ENCODE data around the gene MPEG1.
A peak's percentile ranks its signal among the peaks of the same experiment; 100 is the strongest.

Gene MPEG1

DNA sequence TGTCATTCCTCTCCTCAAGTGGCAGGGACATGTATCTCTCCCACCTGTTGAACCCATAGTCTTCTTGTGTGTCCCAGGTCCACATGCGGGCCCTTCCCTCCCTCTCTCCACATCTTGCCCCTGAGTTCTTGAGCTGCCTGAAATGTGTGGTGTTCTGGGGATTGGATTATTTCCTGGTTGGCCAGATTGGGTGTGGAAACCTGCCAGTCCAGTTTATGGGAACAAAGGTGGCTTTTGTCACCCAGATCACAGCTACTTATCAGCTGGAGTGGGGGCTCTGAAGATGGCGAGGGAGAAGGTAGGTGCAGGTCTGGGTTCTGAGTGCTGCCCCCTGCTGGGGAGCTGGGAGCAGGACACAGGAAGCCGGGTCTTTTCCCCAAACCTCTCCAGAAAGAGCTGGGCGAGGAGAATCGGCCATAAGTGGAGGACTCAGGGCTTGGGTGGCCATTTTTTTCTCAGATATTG, 26.6 kb downstream of the MPEG1 start:
- peak; percentile 2 for DNase-seq

DNA sequence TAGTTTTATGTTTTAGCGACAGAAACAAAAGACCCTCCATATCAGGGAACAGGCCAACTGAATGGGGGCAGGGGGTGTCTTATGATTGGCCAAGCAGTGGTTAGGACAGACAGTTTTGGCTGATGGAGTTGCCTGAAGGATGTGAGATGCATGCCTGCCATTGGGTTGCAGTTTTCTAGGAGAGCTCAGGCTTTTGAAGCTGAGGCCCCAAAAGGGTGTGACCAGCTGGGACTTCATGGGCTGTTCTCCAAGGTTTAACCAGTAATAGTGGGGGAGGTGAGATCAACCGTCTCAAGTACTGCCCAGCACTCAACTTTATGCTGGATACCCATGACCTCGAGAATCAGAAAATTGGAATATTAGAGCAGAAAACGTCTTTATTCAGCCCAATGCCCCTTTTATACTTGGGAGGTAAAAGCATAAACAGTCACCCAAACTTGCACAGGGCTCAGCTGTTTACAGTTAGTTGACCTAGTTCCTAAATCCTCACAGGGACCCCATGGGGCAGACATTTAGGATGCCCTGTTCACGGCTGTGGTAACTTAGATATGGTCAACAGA, 27.3 kb downstream of the MPEG1 start:
- no peak for DNase-seq

DNA sequence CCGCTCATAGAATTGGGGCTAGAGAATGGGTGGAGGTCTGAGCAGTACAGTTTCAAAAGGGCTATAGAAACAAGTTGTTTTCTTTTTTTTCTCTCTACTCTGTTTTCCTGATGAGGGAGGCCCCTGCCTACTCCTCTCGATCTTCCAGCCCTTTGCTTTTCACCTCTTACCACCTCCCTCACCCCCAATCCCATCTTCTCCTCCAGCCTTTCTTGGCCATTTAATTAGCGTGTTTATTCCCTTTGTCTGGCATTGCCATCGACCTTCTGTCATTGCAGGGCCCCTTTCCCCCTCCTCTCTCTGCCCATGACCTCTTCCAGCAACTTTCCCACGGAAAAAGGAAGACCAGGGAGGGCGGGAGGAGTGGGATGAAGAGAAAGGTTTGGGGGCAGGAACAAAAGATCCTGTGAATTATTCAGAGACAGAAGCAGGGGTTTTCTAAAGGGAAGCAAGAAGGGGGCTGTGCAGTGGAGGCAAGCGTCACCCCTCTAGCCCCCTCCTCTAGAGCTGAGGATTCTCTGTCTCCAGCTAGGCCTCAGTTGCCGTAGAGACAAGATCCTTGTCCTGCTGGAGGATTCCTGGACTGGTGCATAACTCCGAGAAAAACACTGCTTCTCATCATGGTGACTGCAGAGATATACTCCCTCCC, 27.9 kb downstream of the MPEG1 start:
- DNase-seq = no peak

DNA sequence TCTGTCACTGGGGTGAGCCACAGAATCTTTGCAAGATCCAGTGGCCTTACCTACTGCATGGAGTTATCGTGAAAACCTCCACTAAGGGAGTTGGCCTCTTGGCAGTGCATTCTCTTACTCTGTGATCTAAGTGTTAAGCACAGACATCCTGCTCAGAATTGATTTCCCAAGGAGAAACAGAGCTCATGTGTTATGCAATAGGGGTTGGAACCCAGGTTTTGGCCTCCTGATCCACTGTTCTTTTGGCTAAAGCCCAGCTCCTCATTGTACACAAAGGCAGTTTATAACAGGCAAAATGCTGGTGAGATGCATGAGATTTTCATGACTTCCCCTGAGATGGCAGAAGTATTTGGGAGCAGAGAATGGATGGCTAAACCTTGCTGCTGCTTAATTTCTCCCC, 29.0 kb downstream of the MPEG1 start:
- DNase-seq = no peak

DNA sequence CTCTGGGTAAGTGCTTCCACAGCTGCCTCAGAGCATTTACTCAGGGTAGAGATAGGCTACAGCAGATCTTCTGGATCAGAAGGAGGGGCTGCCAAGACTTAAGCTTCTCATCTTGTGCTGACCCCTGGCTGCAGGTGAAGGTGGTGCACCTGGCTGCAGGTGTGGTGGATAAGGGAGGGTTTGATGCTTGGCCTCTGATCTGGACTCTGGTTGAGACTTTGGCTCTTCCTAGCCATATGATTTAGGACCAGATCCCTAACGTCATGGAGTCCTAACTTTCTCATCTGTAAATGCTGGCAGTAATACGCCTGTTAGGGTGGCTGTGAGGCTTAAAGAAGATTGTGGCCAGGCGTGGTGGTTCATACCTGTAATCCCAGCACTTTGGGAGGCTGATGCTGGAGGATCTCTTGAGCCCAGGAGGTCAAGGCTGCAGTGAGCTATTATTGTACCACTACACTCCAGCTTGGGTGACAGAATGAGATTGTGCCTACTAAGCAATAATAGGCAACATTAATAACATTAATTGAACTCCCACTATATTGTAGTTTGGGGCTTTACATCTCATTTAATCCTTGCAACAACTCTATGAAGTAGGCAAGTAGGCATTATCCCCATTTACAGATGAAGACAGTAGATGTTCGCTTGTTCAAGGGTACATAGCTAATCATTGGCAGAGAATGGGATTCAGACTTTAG, 30.1 kb downstream of the MPEG1 start:
- no peak for DNase-seq

DNA sequence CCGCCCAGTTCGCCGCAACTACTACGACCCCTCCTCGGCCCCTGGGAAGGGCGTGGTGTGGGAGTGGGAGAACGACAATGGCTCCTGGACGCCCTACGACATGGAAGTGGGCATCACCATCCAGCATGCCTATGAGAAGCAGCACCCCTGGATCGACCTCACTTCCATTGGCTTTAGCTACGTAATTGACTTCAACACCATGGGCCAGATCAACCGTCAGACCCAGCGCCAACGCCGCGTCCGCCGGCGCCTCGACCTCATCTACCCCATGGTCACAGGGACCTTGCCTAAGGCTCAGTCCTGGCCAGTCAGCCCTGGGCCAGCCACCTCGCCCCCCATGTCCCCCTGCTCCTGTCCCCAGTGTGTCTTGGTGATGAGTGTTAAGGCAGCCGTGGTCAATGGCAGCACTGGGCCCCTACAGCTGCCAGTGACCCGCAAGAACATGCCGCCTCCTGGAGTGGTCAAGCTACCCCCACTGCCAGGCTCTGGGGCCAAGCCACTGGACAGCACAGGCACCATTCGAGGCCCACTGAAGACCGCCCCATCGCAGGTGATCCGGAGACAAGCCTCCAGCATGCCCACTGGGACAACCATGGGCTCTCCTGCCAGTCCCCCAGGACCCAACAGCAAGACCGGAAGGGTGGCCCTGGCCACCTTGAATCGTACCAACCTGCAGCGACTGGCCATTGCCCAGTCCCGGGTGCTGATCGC, 30.8 kb downstream of the MPEG1 start:
- no peak for DNase-seq

DNA sequence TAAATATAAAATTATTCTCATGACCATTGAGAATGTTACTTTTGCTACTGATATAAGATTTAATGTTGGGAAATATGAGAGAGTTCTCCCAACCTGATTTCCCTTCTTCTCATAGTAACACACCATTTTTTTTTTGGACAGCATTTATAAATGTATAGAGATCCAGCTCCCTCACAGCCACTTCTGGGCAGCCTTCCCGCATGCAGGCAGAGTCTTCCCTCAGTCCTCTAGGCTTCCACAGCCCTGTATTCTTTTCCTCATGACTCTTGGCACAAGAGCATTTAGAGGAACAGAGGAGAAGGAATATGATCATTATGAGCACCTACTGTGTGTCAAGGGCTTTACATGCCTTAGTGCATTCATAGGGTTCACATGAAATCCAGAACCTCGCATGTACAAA, 31.8 kb downstream of the MPEG1 start:
- no peak for DNase-seq

DNA sequence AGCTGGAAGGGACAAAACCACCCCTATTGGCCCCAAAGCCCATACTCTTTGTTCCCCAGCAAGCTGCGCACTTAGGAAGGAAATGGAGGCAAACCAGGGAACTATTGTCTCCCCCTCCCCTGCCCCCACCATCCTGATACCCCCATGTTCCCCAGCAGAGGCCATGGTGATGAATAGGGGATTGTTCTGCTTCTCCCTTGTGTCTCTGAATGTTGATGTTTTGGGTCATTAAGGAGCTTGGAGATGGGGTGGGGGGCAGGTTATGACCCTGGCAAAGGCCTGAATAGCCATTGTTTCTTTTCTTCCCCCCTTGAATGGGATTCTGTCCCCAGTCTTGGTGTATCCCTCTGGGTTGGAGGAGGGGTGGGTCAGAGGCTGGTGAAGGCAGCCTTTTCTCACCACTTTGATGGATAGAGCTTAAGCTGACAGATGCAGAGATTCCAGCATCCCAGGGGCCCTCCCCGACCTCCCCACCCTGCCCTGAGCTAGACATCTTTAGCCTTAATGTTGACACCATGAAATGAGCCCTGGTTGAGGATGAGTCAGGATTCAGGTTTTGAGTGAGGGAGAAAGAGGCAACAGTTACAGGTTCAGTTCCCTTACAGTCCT, 32.5 kb downstream of the MPEG1 start:
- DNase-seq = no peak

DNA sequence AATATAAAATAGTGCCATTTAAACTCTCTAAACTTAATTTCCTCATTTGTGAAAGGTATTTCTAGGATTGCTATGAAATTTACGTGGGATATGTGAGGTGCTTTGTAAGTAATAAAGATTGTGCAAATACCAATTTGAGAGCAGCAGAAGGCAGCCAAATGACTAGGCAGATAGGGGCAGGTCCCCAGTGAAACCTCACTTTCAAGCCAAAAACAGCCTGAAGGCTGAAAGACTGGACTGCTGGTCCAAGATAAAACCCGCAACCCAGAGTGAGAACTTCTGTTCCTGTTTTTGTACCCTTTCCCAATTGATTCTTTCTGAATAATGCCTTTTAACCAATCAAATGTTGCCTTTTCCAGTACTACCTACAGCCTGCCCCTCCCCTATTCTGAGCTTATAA, 33.6 kb downstream of the MPEG1 start:
- DNase-seq = no peak

DNA sequence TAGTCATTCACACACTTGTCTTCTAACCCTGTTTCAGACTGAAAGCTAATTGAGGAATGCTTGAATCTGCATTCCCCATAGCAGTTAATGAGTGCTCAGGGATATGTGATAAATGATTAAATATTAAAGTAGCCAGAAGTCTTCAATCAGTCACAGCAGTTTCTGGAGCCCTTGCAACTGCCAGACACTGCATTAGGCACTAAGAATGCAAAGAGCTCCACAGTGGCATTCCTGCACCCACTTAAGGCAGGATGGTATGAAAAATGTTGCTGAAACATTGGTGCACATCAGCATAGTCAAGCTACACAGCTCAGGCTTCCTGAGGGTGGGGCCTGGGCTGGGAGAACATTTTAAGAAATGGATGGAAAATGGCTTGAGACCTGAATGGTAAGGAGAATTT, 34.3 kb downstream of the MPEG1 start:
- no peak for DNase-seq

DNA sequence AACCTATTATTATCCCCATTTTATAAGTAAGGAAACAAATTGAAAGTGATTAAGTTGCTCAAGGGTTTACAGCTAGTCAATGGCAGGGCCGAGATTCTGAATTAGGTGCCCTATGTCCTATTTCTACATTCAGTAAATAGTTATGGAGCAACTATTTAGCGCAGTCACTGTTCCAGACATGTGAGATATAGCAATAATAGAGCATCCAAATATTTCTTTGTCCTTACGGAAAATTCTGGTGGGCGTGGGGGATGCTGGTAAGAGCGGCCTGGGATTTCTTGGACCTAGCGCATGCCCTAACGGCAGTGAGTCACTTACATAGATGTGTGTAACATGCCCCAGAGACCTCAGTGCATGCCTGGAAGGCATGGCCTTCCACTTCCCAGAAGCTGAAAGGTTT, 36.4 kb downstream of the MPEG1 start:
- no peak for DNase-seq

DNA sequence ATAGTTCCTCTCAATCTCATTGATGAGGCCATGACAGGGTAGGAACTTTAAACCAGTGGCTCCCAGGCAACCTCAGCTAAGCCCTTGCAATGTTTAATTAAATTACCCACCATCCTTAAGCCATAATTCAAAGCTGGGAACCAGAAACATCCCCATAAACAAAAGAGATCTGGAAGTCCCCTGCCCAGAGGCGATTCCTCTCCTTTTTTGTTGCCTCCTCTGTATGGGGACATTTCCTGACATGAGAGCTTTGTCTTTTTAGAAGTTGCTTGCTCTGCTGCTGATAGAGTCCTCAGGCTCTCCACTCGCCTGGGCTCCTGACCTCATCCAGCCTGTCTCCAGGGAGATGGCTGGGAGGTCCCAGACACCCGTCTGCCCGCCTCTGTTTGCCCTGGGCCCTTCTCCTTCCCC, 37.6 kb downstream of the MPEG1 start:
- no peak for DNase-seq

DNA sequence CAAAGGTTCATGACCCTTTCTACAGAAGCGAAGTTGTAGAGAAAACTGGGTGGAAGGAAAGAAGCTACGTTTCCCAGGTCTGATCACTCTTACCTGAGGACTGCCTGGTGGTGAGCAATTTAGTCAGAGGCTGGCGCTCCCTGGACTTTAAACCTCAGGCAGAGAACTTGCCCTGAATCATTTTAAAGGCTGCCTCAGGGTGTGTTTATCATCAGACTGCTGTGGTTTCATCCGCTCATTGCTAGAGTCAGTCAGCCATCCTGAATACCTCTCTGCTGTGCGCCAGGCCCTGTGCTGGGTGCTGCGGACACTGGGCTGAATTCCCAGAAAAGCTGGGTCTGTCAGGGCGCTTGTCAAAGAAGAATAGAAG, 38.1 kb downstream of the MPEG1 start:
- no peak for DNase-seq

DNA sequence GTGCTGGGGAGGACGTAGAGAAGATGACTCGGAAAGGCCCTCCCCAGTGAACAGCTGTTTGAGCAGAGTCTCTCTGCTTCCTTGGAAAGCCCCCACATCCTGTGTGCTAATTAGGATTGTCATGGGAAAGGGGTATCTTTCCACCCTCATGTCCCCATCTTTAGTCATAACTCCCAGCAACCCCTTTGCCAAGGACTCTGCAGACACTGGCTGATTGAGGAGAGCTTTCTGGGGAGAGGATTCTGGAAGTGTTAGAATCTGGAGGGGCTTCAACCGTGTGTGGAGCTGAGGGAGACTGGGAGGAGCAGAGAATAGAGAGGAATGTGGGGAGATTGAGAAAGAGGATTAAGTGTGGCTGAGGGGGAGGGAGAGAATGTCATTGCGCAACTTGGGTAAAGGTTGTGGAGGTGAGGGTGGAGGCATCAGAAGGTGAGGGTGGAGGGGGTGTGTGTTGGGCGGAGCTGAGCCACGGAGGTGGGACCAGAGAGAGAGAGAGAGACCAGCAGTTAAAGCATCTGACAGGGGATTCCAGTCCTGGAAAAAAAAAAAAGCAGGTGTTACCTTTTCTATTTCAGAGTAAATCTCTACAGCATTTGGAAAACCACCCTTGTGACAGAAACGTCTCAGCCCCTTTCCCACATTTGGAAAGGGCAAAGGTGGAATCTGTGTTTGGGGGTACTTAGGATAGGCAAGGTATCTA, 38.6 kb downstream of the MPEG1 start:
- no peak for DNase-seq

DNA sequence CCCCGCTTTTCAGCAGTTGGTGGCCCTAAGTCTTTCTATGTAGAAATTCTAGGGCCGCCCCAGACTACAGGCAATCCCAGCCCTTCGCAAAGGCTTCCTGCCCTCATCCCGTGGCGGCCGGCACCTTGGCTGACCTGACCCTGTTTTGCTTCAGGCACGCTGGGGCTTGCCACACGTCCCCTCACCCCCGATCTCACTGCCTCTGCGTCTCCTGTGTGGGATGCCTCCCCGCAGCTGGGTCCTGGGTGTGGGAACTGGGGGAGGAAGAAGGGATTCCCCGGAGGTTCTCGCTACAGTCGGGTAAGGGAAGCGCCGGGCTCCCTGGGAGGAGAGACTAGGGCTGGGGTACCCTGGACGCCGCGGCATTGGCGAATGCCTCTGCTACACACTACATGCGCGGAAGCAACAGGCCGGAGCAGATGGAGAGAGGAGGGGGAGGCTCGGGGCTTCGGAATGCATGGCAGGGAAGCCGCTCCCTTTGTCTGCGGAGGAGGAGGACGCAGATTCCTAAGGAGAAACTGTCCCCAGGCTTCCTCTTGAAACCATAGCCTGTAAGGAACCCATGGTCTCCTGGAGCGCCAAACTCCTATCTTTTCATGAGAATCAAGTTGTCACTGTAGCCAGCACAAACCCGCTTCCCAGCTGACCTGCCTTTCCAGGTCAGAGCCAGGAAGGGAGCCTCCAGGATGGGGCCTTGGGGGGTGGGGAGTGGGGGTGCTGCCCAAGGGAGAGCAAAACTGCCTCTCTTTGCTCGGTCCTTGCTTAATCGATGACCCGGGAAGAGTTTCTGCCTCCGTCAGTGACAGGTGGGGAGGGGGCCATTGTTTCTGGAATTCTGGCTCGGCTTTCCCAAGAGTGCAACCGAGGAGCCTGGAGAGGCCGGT, 39.4 kb downstream of the MPEG1 start:
- no peak for DNase-seq

DNA sequence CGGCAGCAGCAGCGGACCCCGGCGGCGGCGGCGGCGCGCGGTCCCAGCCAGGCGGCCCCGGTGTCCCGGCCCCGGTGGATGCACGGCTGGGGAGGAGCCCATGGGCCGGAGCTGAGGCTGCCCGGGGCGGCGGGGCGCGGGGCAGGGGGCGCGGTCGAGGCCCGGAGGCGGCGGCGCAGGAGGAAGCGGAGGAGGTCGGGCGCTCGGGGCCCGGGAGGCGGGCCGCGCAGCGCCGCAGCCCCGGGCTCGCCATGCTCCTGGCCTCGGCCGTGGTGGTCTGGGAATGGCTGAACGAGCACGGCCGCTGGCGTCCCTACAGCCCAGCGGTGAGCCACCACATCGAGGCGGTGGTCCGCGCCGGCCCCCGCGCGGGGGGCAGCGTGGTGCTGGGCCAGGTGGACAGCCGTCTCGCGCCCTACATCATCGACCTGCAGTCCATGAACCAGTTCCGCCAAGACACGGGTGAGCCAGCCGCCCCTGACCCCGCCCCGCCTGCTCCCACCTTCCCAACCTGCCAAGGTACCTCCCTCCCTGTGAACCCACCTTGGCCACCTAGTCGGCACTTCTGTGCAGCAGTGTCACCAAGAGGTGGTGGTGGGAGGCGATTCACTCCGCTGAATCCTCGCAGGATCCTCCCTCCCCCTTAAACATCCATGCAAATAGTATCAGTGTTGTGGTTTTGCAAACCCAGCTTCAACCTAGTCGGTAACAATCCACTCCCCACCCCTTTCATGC, 40.2 kb downstream of the MPEG1 start:
- no peak for DNase-seq

DNA sequence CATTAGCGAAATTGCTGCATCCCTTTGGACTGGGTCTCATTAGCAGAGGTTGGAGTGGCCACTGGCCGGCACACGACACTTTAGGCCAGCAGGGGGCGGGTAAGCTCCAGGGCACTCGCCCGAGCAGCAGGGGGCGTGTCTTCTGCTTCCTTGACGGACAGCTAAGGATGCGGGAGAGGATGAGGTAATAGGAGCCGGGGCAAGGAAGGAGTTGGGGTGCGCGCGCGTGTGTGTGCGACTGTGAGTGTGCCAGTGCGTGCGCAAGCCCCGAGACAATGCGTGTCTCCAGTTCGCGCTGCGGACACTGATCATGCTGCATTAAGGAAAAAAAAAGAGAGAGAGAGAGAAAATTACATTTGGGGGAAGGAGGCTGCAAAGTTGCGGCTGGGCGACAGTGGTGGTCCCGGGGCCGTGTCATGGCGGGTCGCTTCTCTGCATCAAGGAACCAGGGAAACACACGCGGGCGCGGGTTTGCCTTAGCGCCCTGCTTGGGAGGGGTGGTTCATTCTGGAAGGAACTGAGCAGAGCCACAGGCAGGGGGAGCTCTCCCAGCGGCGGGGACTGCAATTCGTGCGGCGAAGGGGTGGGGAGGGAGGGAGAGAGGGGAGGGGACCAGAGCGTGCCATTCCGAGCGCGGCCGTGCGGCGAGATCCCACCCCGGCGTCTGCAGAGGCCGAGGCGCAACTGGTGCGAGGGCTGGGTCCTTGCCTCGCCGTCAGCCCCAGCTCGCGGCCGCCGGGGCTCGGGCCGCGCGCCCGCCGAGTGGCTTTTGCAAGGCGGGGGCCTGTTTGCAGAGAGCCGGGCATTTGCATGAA, 41.0 kb downstream of the MPEG1 start, which contains the start of gene DTX4:
TSS of gene DTX4 (plus strand) at position 625 of the 815 bp plus-strand sequence. CDS start 464 bp downstream, outside the sequence.
- DNase-seq = peak; percentile 74

DNA sequence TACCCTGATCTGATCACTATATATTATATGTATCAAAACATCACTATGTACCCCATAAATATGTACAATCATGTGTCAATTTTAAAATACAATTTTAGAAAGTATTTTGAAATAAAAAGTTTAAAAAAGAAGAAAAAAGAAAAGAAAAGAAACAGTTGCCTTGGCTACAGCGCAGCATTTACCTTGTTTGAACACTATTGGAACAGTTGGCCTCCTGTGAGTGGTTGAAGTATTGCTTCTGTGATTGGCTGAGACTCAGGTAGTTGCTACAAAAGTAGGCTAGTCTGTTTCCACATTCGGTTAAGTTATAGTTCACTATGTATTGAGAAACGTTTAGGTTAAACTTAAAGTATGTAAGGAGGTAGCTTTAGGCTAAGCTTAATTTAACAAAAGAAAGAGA, 48.7 kb downstream of the MPEG1 start:
- DNase-seq = no peak
